ENCODE data around the gene SEMA6B.
"Not testable (repeated sequence)": the region's sequence is repeated elsewhere in the genome, so short reads cannot be mapped to it uniquely, and the experiment has no call there.

The SEMA6B gene, protein sequence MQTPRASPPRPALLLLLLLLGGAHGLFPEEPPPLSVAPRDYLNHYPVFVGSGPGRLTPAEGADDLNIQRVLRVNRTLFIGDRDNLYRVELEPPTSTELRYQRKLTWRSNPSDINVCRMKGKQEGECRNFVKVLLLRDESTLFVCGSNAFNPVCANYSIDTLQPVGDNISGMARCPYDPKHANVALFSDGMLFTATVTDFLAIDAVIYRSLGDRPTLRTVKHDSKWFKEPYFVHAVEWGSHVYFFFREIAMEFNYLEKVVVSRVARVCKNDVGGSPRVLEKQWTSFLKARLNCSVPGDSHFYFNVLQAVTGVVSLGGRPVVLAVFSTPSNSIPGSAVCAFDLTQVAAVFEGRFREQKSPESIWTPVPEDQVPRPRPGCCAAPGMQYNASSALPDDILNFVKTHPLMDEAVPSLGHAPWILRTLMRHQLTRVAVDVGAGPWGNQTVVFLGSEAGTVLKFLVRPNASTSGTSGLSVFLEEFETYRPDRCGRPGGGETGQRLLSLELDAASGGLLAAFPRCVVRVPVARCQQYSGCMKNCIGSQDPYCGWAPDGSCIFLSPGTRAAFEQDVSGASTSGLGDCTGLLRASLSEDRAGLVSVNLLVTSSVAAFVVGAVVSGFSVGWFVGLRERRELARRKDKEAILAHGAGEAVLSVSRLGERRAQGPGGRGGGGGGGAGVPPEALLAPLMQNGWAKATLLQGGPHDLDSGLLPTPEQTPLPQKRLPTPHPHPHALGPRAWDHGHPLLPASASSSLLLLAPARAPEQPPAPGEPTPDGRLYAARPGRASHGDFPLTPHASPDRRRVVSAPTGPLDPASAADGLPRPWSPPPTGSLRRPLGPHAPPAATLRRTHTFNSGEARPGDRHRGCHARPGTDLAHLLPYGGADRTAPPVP

DNA sequence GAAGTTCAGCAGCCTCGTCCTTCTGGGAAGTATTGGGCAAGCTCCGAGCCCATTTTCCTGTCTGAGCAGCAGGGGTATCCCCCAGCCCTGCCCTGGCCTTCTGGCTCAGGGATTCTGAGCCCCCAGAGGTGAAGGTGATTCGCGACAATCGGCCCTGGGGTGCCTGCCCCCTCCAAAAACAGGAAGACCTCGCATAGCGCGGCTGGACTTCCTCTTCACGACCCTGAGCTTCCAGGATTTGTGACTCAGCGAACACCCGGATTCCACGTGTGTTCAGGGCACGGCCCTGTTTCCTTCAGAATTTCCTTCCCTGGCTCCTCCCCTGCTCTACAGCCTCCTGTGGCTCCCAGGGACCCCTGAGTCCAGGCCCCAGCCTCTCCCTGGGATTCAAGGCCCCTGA is at the start of gene SEMA6B:
TSS of gene SEMA6B (minus strand) at position 116 of the 400 bp plus-strand sequence. CDS start 1,227 bp downstream, outside the sequence.
- no peak for DNase-seq

DNA sequence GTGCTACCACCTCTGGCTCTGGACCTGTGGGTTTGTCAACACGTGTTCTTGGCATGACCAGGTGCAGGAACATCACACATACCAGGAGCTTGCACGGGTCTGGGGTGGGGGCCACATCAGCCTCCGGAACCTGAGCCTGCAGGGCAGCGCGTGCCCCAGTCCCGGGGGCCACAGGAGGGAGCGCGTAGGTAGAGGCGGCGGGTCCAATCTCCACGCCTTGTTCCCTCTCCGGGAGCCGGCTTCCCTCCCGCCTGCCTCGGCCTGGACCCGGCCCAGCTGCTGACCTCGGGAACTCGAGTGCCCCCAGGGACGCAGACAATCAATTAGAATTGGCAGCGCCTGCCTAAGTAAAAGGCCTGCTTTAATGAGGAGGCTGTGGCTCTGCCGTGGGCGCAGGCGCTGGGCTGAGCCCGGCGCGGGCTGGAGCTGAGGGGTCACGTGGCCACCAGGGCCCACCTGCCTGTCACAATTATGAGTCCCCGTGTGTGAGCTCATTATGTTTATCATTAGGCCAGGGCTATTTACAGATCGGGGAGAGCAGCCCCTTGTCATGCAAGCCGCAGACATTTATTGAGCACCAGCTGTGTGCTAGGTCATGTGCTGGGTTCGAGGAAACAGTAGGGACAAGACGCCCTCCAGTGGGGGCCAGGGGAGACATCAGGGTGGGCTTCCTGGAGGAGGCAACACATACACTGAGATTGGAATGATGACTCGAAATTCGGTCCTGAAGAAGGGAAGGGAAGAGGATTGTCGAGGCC is 47.6 kb upstream of the SEMA6B start:
- DNase-seq = no peak

DNA sequence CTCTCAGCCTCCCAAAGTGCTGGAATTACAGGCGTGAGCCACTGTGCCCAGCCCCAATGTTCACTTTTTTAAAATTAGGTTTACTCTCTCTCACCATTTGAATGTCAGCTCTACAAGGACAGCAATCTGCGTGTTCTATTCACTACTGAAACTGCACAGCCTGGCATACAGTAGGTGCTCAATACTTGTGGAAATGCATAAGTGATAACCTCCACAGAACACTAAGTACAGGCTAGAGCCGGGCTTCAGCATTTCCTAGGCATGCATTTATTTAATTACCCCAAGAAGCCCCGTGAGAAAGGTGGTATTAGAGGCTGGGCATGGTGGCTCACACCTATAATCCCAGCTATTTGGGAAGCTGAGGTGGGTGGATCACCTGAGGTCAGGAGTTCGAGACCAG is 46.7 kb upstream of the SEMA6B start:
- DNase-seq = no peak

DNA sequence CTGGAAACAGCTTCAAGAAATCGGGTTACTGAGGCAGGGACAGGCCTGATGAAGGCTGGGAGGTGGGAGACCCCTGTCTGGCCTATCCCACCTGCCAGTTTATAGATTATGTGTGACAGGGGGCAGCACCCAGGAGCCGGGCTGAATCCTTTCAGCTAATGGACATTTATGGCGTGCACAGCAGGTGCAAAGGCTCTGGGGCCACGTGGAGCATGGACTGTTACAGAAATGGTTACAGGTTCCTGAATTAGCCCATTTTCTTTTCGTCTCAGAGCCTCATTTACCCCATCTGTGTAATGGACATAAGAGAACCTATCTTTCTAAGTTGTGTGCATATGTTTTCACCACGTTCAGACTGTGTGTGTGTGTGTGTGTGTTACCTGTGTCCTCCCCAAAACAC is 45.4 kb upstream of the SEMA6B start:
- no peak for DNase-seq

DNA sequence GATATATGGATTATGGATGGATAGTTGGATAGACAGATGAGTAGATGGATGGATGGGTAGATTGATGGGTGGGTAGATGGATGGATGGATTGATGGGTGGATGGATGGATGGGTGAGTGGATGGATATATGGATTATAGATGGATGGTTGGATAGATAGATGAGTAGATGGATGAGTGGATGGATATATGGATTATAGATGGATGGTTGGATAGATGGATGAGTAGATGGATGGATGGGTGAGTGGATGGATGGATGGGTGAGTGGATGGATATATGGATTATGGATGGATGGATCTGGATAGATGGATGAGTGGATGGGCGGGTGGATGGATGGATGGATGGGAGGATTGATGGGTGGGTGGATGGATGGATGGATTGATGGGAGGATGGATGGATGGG is 43.4 kb upstream of the SEMA6B start:
- no peak for DNase-seq

DNA sequence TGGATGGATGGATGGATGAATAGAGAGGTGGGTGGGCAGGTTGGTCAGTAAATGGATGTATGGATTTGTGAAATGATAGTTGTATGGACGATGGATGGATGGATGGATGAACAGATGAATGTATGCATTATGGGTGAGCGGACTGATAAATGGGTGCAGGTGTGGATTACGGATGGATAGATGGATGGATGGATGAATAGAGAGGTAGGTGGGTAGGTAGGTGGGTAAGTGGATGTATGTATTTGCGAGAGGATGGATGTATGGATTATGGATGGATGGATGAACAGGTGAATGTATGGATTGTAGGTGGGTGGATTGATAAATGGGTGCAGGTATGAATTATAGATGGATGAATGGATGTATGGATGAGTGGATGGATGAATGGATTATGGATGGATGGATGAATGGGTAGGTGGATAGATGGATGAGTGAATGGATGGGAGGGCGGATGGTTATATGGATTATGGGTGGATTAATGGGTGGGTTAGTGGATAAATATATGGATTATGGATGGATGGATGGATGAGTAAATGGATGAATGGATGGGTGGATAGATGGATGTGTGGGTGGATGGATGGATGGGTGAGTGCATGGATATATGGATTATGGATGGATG is 42.8 kb upstream of the SEMA6B start:
- DNase-seq = no peak

DNA sequence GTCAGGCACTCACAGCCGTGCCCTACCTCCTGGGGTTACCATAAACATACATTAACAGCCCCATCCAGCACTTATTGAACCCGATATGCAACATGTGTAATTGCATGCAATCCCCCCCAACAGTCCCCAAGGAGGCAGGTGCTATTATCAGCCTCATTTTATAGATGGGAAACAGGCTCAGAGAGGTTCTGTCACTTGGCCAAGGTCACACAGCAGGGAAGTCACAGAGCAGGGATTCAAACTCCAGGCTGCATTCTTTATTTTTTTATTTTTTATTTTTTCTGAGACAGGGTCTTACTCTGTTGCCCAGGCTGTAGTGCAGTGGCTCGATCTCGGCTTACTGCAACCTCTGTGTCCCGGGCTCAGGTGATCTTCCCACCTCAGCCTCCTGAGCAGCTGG is 41.4 kb upstream of the SEMA6B start:
- no peak for DNase-seq

DNA sequence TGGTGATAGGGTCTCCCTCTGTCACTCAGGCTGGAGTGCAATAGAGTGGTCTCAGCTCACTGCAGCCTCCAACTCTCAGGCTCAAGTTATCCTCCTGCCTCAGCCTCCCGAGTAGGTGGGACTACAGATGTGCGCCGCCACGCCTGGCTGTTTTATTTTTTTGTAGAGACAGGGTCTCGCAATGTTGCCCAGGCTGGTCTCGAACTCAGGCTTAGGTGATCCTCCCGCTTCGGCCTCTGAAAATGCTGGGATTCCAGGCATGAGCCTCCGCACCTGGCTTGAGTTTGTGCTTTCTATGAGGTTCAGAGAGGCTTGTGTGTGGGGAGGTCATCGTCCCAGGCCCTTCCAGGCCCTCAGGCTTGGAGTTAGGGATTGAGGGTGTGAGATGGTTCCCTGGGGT is 40.6 kb upstream of the SEMA6B start:
- no peak for DNase-seq

DNA sequence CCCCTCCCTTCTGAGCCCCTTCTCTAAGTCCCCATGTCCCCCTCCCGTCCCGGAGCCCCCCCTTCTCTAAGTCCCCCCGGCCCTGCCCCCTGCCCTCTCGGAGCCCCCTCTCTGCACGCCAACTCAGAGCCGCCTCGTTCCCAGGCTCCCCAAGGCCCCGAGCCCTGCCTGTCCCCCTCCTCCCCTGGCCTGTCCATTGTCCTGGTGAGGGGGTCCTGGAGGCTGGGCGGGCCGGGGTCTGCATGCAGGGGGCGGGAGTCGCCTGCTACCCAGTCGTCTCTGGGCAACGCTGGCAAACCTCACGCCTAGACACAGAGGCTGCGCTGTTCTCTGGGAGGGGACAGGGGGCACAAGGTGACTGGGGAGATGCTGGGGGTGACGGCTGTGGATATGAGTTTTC is 39.2 kb upstream of the SEMA6B start:
- no peak for DNase-seq

DNA sequence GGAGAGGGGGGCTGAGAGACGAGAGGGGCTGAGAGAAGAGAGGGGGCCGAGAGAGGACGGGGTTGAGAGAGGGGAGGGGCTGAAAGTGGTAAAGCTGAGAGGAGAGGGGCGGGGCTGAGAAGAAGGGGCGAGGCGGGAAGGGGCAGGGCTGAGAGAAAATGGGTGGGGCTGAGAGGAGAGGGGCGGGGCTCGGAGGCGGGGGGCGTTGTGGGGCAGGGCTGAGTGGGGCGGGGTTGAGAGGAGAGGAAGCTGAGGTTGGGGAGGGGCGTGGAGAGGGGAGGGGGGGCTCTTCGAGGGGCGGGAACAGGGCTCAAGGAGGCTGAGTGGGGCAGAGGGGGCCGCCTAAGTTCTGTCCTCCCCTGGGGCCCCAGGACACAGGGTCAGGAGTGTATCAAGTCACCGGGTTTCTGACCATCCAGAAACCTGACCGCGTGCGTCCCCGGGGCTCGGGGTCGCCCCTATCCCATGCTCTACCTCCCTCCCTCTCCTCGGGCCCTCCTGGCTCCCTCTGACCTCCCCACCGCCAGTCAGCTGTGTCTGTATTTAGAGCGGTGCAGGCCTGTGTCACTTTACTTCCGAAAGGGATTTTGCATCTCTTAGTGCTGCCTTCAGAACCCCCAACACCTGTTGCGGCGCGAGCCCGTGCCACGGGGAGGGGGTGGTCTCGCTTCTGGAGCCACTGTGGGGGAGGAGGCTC is 38.6 kb upstream of the SEMA6B start:
- DNase-seq = no peak

DNA sequence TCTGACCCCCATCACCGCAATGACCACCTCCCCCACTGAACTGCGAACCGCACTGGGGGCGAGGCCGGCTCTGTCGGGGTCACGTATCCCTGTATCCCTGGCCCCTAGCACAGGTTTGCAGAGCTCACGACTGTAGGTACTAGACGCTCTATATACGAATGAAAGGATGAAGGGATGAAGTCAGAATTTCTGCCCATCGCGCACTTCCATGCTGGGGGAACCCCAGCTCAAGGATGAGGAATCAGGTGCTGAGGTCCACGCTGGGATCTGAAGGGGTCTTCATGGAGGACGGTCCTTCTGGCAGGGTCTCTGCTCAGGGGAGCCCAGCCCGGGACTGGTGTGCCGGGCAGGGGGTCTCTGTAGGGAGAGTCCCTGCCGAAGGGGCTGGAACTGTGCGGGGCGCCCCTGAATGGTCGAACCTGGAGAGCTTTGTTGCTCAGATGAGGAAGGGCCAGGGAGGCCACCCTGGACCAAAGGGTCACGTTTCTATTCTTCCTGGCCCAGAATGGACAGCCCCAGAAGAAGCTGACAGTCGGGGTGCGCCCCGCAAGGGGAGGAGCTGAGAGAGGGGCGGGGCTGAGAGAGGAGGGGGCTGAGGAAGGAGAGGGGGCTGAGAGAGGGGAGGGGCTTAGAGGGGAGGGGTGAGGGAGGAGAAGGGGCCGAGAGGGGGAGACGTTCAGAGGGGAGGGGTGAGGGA is 37.9 kb upstream of the SEMA6B start:
- no peak for DNase-seq

DNA sequence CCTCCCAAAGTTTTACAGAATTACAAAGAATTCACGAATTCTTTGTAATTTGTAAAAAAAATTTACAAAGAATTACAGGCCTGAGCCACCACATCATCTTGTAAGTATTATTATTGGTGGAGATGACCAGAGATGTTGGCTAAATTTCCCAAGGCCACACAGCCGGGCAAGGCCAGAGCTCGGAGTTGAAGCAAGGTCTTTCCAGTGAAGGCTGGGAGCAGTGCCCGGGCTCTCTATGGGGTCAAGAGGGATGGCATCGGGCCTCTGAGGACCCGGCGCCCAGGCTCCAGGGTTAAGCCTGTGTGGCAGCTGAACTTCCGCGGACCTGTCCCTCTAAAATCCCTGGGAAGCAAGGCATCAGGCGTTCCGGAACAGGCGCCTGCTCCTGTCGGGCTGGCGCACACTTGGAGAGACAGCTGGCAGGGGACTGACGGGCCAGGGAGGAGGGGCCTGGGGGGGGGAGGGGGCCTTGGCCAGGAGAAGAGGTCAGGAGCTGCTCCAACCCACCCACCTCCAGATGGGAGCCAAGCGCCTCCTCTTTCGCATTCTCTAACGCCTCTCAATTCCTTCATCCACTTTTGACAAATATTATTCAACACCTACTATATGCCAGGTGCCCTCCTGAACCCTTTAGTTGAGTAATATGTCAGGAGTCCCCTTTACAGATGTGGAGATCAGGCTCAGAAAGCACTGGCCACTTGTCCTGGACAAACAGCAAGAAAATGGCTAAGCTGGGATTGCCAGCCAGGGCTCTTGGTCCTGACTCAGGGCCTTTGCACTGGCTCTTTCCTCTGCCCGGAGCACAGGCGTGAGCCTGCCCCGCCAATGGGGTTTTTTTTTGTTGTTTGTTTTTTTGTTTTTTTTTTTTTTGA is 36.8 kb upstream of the SEMA6B start:
- no peak for DNase-seq

DNA sequence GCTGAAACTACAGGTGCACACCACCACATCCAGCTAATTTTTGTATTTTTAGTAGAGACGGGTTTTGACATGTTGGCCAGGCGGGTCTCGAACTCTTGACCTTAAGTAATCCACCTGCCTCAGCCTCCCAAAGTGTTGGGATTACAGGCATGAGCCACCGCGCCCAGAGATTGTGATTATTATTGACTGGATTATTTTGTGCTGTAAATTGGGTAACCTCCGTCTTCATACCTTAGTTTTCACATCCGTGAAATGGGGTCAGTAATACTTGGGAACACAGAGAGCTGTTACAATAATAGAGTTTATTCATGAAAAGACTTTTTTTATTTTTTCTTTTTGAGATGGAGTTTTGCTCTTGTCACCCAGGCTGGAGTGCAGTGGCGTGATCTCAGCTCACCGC is 35.7 kb upstream of the SEMA6B start:
- not testable (repeated sequence) for DNase-seq

DNA sequence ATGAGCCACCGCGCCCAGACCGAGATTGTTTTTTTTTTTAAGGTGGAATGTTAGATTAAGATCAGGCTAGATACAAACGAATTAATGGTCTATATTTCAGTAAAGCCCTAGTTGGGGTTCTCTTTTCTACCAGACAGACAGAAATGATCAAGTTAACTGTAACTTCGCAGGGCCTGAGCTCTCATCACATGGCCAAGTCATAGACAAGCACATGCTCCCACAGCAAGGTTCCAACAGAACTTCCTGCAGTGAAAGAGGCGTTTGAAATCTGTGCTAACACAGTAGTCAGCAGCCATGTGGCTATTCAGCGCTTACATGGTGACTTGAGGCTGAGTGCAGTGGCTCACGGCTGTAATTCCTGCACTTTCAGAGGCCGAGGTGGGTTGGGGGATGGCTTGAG is 34.7 kb upstream of the SEMA6B start:
- DNase-seq = no peak

DNA sequence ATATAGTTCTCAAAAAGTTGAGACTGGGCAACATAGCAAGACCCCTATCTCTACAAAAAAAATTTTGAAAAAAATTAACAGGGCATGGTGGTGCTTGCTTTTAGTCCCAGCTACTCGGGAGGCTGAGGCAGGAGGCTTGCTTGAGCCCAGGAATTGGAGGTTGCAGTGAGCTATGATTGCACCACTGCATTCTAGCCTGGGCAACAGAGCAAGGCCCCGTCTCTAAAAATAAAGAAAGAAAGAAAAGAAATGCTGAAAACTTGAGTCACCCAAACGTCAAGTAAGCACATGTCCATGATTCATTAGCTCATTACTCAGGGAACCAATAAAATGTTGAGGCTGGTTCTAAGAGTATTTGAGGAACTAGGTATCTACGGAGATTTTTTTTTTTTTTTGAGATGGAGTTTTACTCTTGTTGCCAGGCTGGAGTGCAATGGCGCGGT is 33.9 kb upstream of the SEMA6B start:
- no peak for DNase-seq

DNA sequence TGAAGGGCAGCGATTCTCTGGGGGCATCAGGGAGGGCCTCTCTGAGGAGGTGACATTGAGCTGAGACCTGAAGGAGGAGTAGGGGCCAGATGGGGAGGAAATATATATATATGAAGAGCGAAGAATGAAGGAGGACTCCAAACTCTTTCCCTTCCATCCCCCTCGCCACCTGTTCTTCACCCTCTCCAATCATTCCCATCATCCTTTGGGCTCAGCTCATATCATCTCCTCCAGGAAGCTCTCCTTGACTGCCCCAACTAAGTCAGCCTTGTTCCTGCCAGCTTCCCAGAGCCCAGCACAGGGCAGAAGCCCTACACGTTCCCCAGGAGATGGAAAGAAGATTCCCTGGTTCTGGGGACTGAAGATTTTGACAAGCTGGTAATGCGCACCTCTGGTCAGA is 33.0 kb upstream of the SEMA6B start:
- DNase-seq = no peak

DNA sequence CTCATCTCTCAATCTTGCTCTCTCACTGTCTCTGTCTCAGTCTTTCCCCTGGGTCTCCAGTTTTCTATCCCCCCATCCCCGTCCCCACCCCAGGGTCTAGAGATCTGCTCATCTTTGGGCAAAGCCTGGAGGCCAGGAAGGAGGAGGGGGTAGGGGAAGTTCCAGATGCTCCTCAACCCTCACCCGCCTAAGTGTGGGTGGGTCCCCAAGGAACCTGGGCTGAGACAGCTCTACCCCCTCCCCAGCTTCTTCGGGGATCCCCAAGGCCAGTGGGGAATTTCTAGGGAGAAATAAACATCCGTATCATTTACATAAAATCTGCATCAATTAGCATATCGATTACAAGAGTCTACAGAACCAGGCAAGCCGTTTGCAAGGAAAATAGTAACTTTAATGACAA is 31.8 kb upstream of the SEMA6B start:
- DNase-seq = no peak

DNA sequence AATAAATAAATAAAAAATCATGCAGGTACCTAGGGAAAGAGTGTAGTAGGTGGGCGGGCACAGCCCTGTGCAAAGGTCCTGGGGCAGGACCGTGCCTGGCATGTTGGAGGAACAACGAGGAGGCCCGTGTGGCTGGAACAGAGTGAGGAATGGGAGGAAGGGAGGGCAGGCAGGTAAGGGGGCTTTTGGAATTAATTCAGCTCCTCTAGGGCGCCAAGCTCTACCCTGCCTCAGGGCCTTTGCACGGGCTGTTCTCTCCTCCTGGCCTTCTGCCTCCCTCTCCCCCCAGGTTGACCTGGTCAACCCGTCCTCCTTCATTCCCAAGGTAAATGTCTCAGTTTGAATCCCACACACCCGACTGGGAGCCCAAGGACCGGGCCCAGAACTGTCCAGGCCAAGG is 31.1 kb upstream of the SEMA6B start:
- no peak for DNase-seq

DNA sequence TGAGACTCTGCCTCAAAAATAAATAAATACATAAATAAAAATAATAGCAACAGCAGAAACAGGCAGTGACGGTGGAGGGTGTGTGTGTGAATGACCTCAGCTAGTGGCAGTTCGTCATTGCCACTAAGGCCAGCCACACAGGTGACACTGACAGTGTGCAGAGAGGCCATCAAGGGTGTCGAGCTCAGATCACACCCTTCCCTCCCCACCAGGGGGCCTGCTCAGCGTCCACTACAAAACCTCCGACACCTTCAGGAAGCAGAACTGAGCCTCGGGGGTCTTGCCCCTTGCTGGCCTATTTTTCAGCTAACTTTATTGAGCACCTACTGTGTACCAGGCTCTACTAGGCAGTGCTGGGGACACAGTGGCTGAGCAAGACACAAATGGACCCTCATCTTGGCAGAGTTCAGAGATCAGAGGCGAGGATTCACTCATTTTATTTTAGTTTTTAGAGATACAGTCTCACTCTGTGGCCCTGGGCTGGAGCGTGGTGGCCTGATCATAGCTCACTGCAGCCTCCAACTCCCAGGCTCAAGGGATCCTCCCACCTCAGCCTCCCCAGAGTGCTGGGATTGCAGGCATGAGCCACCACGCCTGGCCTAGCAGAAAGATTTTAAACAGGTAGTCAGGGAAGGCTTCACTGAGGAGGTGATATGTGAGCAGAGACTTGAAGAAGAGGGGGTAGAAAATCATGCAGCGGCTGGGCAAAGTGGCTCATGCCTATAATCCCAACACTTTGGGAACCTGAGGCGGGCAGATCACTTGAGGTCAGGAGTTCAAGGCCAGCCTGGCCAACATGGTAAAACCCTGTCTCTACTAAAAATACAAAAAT is 30.3 kb upstream of the SEMA6B start:
- no peak for DNase-seq

Data from activated CD8-positive, alpha-beta memory T cell treated with anti-CD3 and anti-CD28 coated beads for 24 hours (primary cell).